Left ventricle myocardium inferior (tissue), 1 donor: Measurements from ENCODE around the gene RPH3AL. TPM values are rescaled to one million over a fixed set of nuclear protein-coding genes. Genes with fewer than 3 reads are reported as not detected.
"Not testable (repeated sequence)": the region's sequence is repeated elsewhere in the genome, so short reads cannot be mapped to it uniquely, and the experiment has no call there.

Experiments used
- DNase-seq: peaks from one replicate; pipeline ENCODE4 v3.0.0-alpha.2; 2020
- H3K27ac ChIP-seq: fragments of 200-600 bp; replicated peaks from 2 replicates; pipeline ENCODE4 v1.8.0; 2021
- H3K27me3 ChIP-seq: fragments of 200-600 bp; 2 replicates; pipeline ENCODE4 v1.8.0; 2021; ENCODE audit warnings: low read depth
- H3K36me3 ChIP-seq: fragments of 200-600 bp; 2 replicates; pipeline ENCODE4 v1.8.0; 2021
- H3K4me1 ChIP-seq: fragments of 200-600 bp; 2 replicates; pipeline ENCODE4 v1.8.0; 2021
- H3K4me3 ChIP-seq: fragments of 200-600 bp; 2 replicates; pipeline ENCODE4 v1.8.0; 2021; ENCODE audit warnings: mild to moderate bottlenecking, moderate library complexity
- H3K9me3 ChIP-seq: fragments of 200-600 bp; replicated peaks from 2 replicates; pipeline ENCODE4 v1.8.0; 2021
- intact Hi-C: fragments of 100-400 bp; cut with micrococcal nuclease; formaldehyde crosslinking; loops from one replicate; pipeline ENCODE4 v1.11.0; 2022
- total RNA-seq: library from RNA; stranded (reverse); fragmentation: NEBNext Ultra II Directional; extraction: Animal tissue kit (Norgen Biotek cat#: 25700); gene quantifications from one replicate; pipeline ENCODE4 v1.2.1, GENCODE V29; 2021
- TF ChIP-seq, protein P1 (sequence below): fragments of 200-600 bp; IDR thresholded peaks from 2 replicates; pipeline ENCODE4 v1.8.0; 2021; ENCODE audit warnings: antibody characterized with exemption, mild to moderate bottlenecking, borderline replicate concordance
- donor health status: DM: no; HTN: yes; CAD: no; lungs with severe emphysema.

The RPH3AL gene
- total RNA-seq, 1 donor from 2014 or later: 4.0 TPM

DNA sequence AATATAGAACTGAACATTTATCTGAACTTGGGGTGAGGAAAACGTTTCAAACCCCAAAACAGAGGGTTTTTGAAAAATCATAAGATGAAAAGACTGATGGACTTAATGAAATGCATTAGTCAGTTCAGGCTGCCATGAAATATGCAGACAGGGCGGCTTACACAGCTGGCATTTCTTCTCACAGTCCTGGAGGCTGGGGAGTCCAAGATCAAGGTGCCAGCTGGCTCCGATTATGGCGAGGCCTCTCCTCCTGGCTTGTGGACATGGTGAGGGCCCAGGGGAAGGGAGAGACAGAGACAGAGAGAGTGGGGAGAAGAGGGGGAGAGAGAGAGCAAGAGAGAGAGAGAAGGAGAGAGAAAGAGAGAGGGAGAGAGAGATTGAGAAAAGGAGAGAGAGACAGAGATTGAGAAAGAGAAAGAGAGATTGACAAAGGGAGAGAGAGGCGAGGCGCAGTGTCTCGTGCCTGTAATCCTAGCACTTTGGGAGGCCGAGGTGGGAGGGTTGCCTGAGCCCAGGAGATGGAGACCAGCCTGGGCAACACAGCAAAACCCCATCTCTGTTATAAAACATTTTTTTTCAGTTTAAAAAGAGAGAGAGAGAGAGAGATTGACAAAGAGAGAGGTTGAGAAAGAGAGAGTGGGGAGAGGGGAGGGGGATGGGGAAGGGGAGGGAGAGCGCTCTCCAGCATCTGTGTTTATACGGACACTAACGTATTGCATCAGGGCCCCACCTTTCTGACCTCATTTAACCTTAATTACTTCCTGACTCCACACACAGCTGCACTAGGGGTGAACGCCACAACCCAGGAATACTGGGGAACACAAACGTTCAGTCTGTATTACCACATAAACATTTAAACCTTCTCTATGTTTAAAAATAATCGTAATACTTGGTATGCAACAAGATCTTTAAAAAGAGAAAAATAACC is 24.6 kb upstream of the RPH3AL start:
- DNase-seq: peak; percentile 65

DNA sequence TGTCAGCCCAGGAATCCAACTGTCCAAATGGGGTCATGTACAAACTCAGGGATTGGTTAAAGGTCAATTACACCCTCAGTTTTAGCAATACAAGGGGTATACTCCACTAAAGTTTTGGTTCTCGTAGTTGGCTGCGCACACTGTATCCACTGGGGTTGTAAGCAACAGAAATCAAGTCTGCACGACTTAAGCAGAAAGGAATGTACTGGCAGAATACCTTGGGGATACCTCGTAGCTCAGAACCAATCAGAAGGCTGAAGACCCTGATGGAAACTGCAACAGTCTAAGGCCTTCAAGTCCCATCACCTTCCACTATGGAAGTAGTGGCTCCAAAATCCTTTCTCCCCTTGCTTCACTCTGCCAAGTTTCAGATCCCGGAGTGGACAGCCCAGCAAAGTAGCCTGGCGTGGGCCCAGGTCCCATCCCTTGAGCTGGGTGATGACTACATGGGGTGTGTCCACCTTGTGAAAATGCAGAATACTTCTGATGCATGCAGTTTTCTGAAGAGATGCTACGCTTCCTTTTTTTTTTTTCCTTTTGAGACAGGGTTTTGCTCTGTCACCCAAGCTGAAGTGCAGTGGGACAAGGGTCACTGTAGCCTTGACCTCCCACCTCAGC is 21.1 kb upstream of the RPH3AL start:
- H3K27ac ChIP-seq: no peak overlapping the region
- H3K36me3 ChIP-seq: no peaks in the 10 kb centered on the region
- H3K27me3 ChIP-seq: peaks cover 30% of the 10 kb centered on the region
- H3K9me3 ChIP-seq: peaks cover 2% of the 10 kb centered on the region
- DNase-seq: peak; percentile 46
- TF ChIP-seq, protein P1, sequence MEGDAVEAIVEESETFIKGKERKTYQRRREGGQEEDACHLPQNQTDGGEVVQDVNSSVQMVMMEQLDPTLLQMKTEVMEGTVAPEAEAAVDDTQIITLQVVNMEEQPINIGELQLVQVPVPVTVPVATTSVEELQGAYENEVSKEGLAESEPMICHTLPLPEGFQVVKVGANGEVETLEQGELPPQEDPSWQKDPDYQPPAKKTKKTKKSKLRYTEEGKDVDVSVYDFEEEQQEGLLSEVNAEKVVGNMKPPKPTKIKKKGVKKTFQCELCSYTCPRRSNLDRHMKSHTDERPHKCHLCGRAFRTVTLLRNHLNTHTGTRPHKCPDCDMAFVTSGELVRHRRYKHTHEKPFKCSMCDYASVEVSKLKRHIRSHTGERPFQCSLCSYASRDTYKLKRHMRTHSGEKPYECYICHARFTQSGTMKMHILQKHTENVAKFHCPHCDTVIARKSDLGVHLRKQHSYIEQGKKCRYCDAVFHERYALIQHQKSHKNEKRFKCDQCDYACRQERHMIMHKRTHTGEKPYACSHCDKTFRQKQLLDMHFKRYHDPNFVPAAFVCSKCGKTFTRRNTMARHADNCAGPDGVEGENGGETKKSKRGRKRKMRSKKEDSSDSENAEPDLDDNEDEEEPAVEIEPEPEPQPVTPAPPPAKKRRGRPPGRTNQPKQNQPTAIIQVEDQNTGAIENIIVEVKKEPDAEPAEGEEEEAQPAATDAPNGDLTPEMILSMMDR: no peak
- H3K4me1 ChIP-seq: peaks cover 23% of the 10 kb centered on the region
- intact Hi-C loops: no loop called here
- no peak overlapping the region for H3K4me3 ChIP-seq

More for the DNA sequence above, 24.6 kb upstream of the RPH3AL start:
- Histone ChIP-seq H3K27ac (peak overlapping the region; percentile 46), H3K9me3 (no peaks in the 10 kb centered on the region), H3K27me3 (peaks cover 30% of the 10 kb centered on the region), H3K4me3 (no peak overlapping the region), H3K4me1 (peaks cover 23% of the 10 kb centered on the region), H3K36me3 (no peaks in the 10 kb centered on the region)
- intact Hi-C loops: no loop called here
- TF ChIP-seq, protein P1: no peak

DNA sequence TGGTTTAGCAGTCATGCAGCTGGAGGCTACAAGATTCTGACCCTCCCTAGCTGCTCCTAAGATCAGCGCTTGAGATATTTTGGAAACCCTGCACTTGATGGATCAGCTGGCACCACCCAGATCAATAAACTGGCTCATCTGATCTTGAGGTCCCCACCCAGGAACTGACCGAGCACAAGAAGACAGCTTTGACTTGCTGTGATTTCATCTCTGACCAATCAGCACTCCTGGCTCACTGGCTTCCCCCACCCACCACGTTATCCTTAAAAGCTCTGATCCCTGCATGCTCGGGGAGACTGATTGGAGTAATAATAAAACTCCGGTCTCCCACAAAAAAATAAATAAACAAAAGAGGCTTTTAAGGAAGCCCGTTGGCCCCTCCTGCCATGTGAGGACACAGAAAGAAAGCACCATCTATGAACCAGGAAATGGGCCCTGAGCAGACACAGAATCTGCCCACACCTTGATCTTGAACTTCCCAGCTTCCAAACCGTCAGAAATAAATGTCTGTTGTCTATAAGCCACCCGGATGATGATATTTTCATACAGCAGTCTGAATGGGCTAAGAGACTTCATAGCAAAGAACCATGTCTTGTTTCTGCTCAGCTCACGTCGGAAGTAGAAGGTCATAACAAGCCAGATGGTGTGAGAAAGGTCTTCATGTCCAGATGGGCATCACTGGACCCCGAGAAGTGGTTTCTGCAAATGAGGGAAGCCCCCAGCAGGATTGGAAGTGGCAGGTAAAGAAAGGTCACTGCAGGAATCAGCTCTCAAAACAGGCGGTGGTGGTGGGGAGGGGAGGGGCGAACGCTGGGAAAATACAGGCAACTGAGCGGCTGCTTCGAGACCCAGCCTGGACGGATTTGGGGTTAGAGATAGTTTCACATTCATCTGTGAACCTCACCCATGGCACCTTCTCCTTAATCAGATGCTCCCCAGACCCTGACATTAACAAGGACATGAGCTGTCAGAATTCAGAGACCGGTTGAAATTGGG is 19.8 kb upstream of the RPH3AL start:
- intact Hi-C loops: no loop called here
- peak overlapping the region; percentile 3 for H3K27ac ChIP-seq
- DNase-seq: no peak
- H3K36me3 ChIP-seq: no peaks in the 10 kb centered on the region
- H3K4me1 ChIP-seq: peaks cover 23% of the 10 kb centered on the region
- H3K4me3 ChIP-seq: no peak overlapping the region
- peaks cover 25% of the 10 kb centered on the region for H3K27me3 ChIP-seq
- TF ChIP-seq, protein P1: no peak
- peaks cover 14% of the 10 kb centered on the region for H3K9me3 ChIP-seq

DNA sequence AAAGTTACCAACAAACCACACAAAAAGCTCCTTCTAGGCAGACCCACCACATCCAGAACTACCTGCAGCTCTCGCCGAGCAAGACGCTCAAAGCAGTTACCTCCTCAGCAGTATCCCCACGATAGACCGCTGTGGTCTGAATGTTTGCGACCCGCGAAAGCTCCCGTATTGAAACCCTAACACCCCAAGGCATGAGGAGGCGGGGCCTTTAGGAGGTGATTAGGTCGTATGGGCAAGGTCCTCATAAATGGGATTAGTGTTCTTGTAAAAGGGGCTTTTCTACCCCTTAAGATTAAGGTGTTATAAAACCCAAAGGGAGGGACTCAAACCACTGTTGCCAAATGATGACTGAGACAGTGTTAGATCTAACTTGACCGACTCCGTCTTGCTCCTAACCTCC is 19.0 kb upstream of the RPH3AL start:
- Histone ChIP-seq H3K27ac (no peak overlapping the region), H3K4me3 (no peak overlapping the region), H3K9me3 (peaks cover 14% of the 10 kb centered on the region), H3K36me3 (no peaks in the 10 kb centered on the region), H3K27me3 (peaks cover 18% of the 10 kb centered on the region), H3K4me1 (peaks cover 23% of the 10 kb centered on the region)
- TF ChIP-seq, protein P1: no peak
- intact Hi-C loops: no loop called here
- no peak for DNase-seq

DNA sequence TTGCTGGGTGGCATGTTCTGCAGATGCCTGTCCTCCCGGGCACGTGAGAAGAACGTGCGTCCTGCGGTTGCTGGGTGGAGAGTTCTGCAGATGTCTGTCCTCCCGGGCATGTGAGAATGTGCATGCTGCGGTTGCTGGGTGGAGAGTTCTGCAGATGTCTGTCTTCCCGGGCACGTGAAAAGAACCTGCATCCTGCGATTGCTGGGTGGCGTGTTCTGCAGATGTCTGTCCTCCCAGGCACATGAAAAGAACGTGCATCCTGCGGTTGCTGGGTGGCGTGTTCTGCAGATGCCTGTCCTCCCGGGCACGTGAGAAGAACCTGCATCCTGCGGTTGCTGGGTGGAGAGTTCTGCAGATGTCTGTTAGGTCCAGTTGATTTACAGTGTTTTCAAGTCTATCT is 15.0 kb upstream of the RPH3AL start:
- H3K4me3 ChIP-seq, H3K27ac ChIP-seq, H3K36me3 ChIP-seq, H3K4me1 ChIP-seq, intact Hi-C loops, H3K27me3 ChIP-seq, DNase-seq: not testable (repeated sequence)
- peaks cover 14% of the 10 kb centered on the region for H3K9me3 ChIP-seq

DNA sequence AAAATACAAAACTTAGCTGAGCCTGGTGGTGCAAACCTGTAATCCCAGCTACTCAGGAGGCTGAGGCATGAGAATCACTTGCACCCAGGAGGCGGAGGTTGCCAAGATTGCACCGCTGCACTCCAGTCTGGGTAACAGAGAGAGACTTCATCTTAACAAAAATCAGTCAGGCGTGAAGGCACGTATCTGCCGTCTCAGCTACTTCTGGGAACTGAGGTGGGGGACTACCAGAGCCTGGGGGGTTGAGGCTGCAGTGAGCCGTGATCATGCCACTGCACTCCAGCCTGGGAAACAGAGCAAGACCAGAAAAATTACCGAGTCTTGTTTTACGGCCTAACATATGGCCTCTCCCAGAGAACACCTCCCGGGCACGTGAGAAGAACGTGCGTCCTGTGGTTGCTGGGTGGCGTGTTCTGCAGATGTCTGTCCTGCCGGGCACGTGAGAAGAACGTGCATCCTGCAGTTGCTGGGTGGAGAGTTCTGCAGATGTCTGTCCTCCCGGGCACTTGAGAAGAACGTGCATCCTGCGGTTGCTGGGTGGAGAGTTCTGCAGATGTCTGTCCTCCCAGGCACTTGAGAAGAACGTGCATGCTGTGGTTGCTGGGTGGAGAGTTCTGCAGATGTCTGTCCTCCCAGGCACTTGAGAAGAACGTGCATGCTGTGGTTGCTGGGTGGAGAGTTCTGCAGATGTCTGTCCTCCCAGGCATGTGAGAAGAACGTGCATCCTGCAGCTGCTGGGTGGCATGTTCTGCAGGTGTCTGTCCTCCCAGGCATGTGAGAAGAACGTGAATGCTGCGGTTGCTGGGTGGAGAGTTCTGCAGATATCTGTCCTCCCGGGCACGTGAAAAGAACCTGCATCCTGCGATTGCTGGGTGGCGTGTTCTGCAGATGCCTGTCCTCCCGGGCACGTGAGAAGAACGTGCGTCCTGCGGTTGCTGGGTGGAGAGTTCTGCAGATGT is 14.3 kb upstream of the RPH3AL start:
- DNase-seq, H3K27me3 ChIP-seq, H3K4me3 ChIP-seq, H3K27ac ChIP-seq, intact Hi-C loops, H3K4me1 ChIP-seq, H3K36me3 ChIP-seq: not testable (repeated sequence)
- H3K9me3 ChIP-seq: peaks cover 14% of the 10 kb centered on the region
